ENCODE measurements around the gene KLF15. TPM values are rescaled to one million over a fixed set of nuclear protein-coding genes. Genes with fewer than 3 reads are reported as not detected.

Gene KLF15
- total and polyA plus RNA-seq, 4 donors = 7.9 to 26.9 (median 21.0) TPM

GRCh38 chr3:126355777-126356372 is 1.3 kb downstream of the KLF15 start:
- WGBS (ENCODE audit: insufficient coverage) = 1% methylated on average over 32 of the region's 32 CpGs
- H3K27me3 ChIP-seq (ENCODE audit: control insufficient read depth, insufficient read depth, low read length) = peaks cover 2% of the 10 kb centered on the region
- peaks cover 57% of the 10 kb centered on the region for H3K4me1 ChIP-seq (ENCODE audit: control insufficient read depth, insufficient read depth, low read length)
- H3K36me3 ChIP-seq (ENCODE audit: control insufficient read depth, insufficient read depth, low read length) = peaks cover 33% of the 10 kb centered on the region
- peak overlapping the region; percentile 94 for H3K27ac ChIP-seq (ENCODE audit: low read depth, low read length)
- H3K4me3 ChIP-seq (ENCODE audit: low read depth, low read length) = peak overlapping the region; percentile 74
- peak; percentile 47 to 94 (median 74) for DNase-seq (ENCODE audit: low read depth in 4 of 6, low spot score in 6 of 6)
- H3K9me3 ChIP-seq (ENCODE audit: control insufficient read depth, insufficient read depth, low read length) = peaks cover 4% of the 10 kb centered on the region

- H3K4me3 ChIP-seq (ENCODE audit: low read depth, low read length) = peak overlapping the region; percentile 74
- H3K27me3 ChIP-seq (ENCODE audit: control insufficient read depth, insufficient read depth, low read length) = peaks cover 2% of the 10 kb centered on the region
- DNase-seq (ENCODE audit: low read depth in 4 of 6, low spot score in 6 of 6) = no peak
- H3K36me3 ChIP-seq (ENCODE audit: control insufficient read depth, insufficient read depth, low read length) = peaks cover 37% of the 10 kb centered on the region
- peaks cover 4% of the 10 kb centered on the region for H3K9me3 ChIP-seq (ENCODE audit: control insufficient read depth, insufficient read depth, low read length)
- H3K27ac ChIP-seq (ENCODE audit: low read depth, low read length) = peak overlapping the region; percentile 94
- WGBS (ENCODE audit: insufficient coverage) = 52% methylated on average over 2 of the region's 3 CpGs
- peaks cover 64% of the 10 kb centered on the region for H3K4me1 ChIP-seq (ENCODE audit: control insufficient read depth, insufficient read depth, low read length)
These were observed 2.0 kb downstream of the KLF15 start for GRCh38 chr3:126355251-126355650.

- Histone ChIP-seq H3K4me1 (ENCODE audit: control insufficient read depth, insufficient read depth, low read length) (peaks cover 65% of the 10 kb centered on the region), H3K9me3 (ENCODE audit: control insufficient read depth, insufficient read depth, low read length) (peaks cover 4% of the 10 kb centered on the region), H3K36me3 (ENCODE audit: control insufficient read depth, insufficient read depth, low read length) (peaks cover 40% of the 10 kb centered on the region), H3K27me3 (ENCODE audit: control insufficient read depth, insufficient read depth, low read length) (peaks cover 2% of the 10 kb centered on the region), H3K27ac (ENCODE audit: low read depth, low read length) (no peak overlapping the region), H3K4me3 (ENCODE audit: low read depth, low read length) (no peak overlapping the region)
- DNase-seq (ENCODE audit: low read depth in 4 of 6, low spot score in 6 of 6) = no peak
- WGBS (ENCODE audit: insufficient coverage) = 93% methylated on average over 2 of the region's 7 CpGs
These were observed 2.4 kb downstream of the KLF15 start for GRCh38 chr3:126354776-126355175.

DNA sequence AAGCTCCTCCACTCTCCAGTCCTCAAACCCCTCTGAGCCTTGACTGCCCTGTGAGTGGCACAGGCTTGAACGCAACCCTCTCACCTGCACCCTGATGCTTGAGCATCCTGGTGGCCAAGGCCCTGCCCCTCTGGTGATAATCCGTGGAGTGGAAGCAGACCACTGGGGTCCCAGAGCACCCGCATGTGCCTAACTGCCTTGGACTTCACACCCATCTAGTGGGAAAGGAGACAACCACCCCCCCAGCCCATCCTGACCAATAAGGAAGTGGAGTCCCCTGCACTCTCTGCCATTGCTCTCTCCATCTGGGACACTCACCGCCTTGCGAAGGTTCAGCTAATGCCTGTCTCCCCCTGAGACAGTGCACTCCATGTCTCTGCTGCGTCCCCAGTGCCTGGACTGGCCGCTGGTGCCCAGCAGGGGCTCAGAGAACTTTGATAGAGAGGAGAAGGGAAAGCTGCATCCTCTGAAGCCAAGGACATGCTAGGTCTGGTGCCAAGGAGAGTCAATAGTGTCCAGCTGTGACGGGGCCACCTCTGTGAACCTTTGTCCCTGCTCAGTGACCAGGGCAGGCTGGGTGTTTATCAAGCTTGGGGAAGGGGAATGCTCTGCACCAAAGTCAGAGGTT is 3.4 kb downstream of the KLF15 start:
- 85% methylated on average over 8 of the region's 8 CpGs for WGBS (ENCODE audit: insufficient coverage)
- peaks cover 50% of the 10 kb centered on the region for H3K36me3 ChIP-seq (ENCODE audit: control insufficient read depth, insufficient read depth, low read length)
- no peak overlapping the region for H3K4me3 ChIP-seq (ENCODE audit: low read depth, low read length)
- H3K4me1 ChIP-seq (ENCODE audit: control insufficient read depth, insufficient read depth, low read length) = peaks cover 74% of the 10 kb centered on the region
- H3K27me3 ChIP-seq (ENCODE audit: control insufficient read depth, insufficient read depth, low read length) = peaks cover 2% of the 10 kb centered on the region
- H3K27ac ChIP-seq (ENCODE audit: low read depth, low read length) = no peak overlapping the region
- no peaks in the 10 kb centered on the region for H3K9me3 ChIP-seq (ENCODE audit: control insufficient read depth, insufficient read depth, low read length)
- no peak for DNase-seq (ENCODE audit: low read depth in 4 of 6, low spot score in 6 of 6)

- 89% methylated on average over 25 of the region's 27 CpGs for WGBS (ENCODE audit: insufficient coverage)
- Histone ChIP-seq H3K27ac (ENCODE audit: low read depth, low read length) (no peak overlapping the region), H3K4me3 (ENCODE audit: low read depth, low read length) (no peak overlapping the region), H3K36me3 (ENCODE audit: control insufficient read depth, insufficient read depth, low read length) (peaks cover 58% of the 10 kb centered on the region), H3K9me3 (ENCODE audit: control insufficient read depth, insufficient read depth, low read length) (no peaks in the 10 kb centered on the region), H3K27me3 (ENCODE audit: control insufficient read depth, insufficient read depth, low read length) (no peaks in the 10 kb centered on the region), H3K4me1 (ENCODE audit: control insufficient read depth, insufficient read depth, low read length) (peaks cover 68% of the 10 kb centered on the region)
- DNase-seq (ENCODE audit: low read depth in 4 of 6, low spot score in 6 of 6) = no peak
These were observed 4.4 kb downstream of the KLF15 start for GRCh38 chr3:126352476-126353454.

- Histone ChIP-seq H3K36me3 (ENCODE audit: control insufficient read depth, insufficient read depth, low read length) (peaks cover 66% of the 10 kb centered on the region), H3K27me3 (ENCODE audit: control insufficient read depth, insufficient read depth, low read length) (no peaks in the 10 kb centered on the region), H3K4me1 (ENCODE audit: control insufficient read depth, insufficient read depth, low read length) (peaks cover 72% of the 10 kb centered on the region), H3K4me3 (ENCODE audit: low read depth, low read length) (no peak overlapping the region), H3K27ac (ENCODE audit: low read depth, low read length) (no peak overlapping the region), H3K9me3 (ENCODE audit: control insufficient read depth, insufficient read depth, low read length) (no peaks in the 10 kb centered on the region)
- DNase-seq (ENCODE audit: low read depth in 4 of 6, low spot score in 6 of 6) = no peak
- WGBS (ENCODE audit: insufficient coverage) = 97% methylated on average over 18 of the region's 18 CpGs
These were observed 5.3 kb downstream of the KLF15 start for GRCh38 chr3:126351771-126352475.

- Histone ChIP-seq H3K4me1 (ENCODE audit: control insufficient read depth, insufficient read depth, low read length) (peaks cover 71% of the 10 kb centered on the region), H3K36me3 (ENCODE audit: control insufficient read depth, insufficient read depth, low read length) (peaks cover 73% of the 10 kb centered on the region), H3K9me3 (ENCODE audit: control insufficient read depth, insufficient read depth, low read length) (no peaks in the 10 kb centered on the region), H3K27ac (ENCODE audit: low read depth, low read length) (no peak overlapping the region), H3K27me3 (ENCODE audit: control insufficient read depth, insufficient read depth, low read length) (no peaks in the 10 kb centered on the region), H3K4me3 (ENCODE audit: low read depth, low read length) (no peak overlapping the region)
- WGBS (ENCODE audit: insufficient coverage) = 82% methylated on average over 7 of the region's 10 CpGs
- DNase-seq (ENCODE audit: low read depth in 4 of 6, low spot score in 6 of 6) = no peak
These were observed 6.0 kb downstream of the KLF15 start for GRCh38 chr3:126351086-126351770.

DNA sequence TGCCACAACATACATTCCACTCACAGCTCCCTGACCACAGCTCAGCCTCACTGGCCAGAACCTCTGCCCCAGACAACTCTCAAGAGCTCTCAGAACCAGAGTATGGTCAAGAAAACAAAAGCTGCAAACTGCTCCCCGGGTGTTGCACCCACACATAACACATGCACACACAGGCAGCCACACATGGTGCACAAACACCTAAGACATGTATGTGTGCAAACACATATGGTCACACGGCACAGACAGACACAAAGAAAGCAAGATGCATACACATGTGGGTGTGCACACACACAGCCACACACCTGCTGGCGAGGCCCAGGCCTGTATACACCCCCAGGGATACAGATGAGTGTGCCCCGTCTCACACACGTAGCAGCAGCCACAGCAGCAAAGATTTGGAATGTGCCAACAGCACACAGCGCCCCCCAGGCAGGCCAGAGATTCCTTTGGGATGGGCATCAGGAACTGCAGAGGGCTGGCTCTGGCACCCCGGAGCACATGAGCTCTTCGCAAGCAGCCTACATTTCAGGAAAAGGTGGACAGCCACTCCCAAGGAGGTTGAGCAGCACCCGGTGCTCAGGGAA is 6.6 kb downstream of the KLF15 start:
- Histone ChIP-seq H3K4me1 (ENCODE audit: control insufficient read depth, insufficient read depth, low read length) (peaks cover 64% of the 10 kb centered on the region), H3K4me3 (ENCODE audit: low read depth, low read length) (no peak overlapping the region), H3K27ac (ENCODE audit: low read depth, low read length) (no peak overlapping the region), H3K27me3 (ENCODE audit: control insufficient read depth, insufficient read depth, low read length) (no peaks in the 10 kb centered on the region), H3K9me3 (ENCODE audit: control insufficient read depth, insufficient read depth, low read length) (no peaks in the 10 kb centered on the region), H3K36me3 (ENCODE audit: control insufficient read depth, insufficient read depth, low read length) (peaks cover 79% of the 10 kb centered on the region)
- 85% methylated on average over 9 of the region's 9 CpGs for WGBS (ENCODE audit: insufficient coverage)
- DNase-seq (ENCODE audit: low read depth in 4 of 6, low spot score in 6 of 6) = no peak

Measured in spinal cord (tissue), 10 donors.